HG03175 (cell line): ENCODE measurements around the gene CDKN2AIPNL.
A peak's percentile ranks its signal among the peaks of the same experiment; 100 is the strongest.
"Not testable (repeated sequence)": the region's sequence is repeated elsewhere in the genome, so short reads cannot be mapped to it uniquely, and the experiment has no call there.

ENCODE experiments used
- ATAC-seq: cut with Tn5 transposase; IDR thresholded peaks from one replicate; pipeline ENCODE4 v1.9.1; 2021; ENCODE audit warnings: mild to moderate bottlenecking, moderate library complexity; ENCODE audit not compliant: unreplicated experiment

Gene CDKN2AIPNL

DNA sequence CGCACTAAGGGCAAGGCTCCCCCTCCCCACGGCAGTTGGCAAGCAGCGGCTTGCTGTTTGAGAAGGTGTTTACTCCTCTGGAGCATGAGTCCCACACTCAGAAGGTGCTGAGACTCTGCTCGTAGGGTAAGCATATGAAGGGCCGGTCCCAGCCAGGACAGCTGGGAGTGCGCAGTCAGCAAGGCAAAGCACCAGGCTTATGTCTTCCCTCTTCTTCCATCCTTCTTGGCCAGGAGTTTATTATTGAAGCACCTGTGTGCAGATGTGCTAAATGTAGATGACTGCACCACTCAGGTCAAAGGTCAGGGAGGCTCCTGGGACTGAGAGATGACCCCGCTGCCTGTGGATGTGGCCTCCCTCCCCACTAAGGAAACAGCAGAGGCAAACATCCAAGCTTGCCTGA lies 27.0 kb upstream of the CDKN2AIPNL start:
- no peak for ATAC-seq

DNA sequence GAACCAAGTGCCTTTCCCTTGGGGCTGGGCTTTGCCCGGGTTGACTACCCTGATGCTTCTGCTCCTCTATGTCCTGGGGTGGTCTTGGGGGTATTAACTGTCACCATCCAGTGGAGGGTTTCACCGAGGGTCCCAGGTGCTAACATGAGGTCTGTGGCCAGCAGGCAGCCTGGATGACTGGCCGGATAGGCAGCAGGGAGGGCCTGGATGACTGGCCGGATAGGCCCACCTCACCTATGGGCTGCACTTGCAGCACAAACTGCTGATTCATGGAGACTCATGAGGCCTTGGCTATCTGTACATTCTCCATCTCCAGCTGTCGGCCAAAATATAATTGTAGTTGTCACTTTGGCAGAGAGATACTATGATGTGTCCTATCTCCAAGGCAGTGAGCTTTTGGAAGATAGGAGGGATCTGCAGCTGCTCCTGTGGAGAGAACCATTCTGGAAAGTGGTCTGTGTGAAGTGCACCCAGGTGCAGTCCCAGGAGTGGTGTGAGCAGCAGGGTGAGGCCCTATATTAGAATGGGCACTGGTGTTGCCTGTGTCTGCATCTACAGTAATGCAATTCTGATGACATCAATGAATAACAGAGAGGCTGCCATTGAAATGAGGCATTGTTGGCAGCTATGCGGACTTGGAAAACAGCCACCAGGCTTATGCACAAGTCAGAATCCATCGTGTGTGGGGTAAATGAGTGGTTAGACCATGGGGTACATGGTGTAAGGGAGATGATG lies 26.3 kb upstream of the CDKN2AIPNL start:
- no peak for ATAC-seq

DNA sequence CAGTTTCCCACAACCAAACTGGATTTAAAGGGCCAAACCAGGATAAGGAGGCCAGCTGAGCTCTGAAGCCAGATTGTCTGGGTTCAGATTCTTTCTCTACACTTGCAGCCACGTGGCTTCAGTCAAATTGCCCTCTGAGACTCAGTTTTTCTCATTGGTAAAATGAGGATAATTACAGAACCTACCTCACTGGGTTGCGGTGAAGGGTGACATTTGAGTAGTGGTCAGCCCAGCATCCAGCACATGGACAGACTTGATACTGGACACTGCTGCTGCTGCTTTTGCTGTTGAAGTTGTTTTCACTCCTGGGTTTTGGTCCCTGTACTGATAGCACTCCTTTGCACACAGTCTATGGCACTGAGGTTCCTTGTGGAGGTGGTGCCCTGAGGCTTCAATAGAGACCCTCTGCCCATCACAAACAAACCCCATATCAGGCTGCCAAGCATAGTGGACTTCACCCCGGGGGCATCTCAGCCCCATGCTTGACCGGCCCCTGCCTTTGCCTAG lies 25.7 kb upstream of the CDKN2AIPNL start:
- ATAC-seq, result peak; percentile 3

DNA sequence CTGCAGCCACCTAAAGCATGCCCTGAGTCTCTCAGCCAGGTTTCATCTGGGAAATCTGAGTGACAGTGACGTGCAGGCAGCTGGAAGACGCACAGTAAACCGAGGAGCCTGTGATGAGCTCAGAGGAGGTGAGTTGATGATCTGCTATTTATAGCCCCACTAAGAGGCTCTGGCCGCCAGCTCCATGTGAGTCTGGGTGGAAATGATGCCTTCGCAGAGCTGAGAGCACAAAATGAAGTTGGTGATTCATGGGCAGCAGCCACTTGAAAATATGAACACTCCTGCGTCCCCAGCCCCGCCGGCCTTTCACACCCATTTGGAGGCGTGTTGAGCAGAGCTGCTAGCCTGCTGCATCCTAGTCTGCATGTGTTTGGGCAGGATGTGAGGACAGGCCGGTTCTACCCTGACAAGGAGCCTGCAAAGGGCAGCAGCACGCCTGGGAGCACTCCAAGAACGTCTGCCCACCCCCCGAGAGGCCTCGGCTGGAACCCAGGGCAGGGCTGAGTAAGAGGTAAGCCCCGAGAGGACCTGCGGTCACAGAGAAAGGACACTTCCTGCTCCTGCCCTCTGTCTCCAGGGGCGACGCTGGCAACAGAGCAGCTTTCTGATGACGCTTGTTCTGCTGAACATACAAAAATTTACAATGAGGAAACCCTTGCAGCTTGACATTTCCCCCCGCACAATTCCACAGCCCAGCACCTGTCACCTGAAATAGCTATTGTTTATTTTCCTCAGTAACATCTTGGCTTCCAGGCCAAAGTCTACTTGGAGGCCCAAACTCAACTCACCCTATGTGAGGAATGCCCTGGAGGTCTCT lies 25.1 kb upstream of the CDKN2AIPNL start:
- ATAC-seq, result peak; percentile 97

DNA sequence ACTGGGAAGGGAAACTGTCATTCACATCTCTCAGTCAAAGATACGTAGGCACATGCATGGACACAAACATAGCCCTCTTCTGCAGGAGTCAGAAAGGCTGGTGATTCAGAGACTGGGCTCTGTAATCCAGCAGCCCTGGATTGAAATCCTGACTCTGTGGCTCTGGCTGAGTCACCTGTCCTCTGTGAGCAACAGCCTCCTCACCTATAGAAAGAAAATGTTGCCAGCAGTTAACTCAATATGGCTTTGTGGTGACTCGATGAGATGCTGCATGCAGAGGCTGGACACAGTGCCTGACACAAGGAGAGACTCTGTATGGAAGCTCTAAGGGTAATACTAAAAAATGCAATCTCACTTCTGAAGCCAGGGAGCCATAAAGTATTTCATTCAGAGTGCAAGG lies 23.9 kb upstream of the CDKN2AIPNL start:
- no peak for ATAC-seq

DNA sequence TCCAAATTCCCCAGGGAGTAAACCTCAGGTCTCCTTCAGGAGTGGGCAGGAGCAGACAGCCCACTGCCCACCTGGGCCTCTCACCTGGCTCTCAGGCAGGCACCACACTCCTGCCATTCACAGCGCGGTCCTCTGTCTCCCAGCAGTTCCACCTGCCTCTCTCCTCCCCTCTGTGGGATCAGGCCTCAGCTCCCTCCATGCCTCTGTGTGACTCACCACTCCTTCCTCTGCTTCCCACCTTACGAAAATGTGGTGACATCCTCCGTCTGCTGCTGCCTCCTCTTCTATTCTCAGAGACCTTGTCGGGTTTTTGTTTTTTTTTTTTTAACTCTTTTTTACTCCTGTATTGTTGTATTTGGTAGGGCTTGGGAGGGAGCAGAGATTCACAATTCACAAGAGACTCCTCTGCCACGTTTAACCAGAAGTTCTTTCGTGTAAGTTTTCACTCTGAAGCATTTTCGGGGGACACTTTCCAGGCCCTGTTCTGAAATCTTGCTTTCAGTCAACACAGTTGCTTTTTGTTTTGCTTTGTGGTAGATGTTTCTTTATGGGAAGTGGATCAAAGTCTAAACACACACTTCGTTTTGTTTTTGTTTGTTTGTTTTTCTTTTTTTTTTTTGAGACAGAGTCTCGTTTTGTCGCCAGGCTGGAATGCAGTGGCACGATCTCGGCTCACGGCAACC lies 21.1 kb upstream of the CDKN2AIPNL start:
- ATAC-seq, result no peak

DNA sequence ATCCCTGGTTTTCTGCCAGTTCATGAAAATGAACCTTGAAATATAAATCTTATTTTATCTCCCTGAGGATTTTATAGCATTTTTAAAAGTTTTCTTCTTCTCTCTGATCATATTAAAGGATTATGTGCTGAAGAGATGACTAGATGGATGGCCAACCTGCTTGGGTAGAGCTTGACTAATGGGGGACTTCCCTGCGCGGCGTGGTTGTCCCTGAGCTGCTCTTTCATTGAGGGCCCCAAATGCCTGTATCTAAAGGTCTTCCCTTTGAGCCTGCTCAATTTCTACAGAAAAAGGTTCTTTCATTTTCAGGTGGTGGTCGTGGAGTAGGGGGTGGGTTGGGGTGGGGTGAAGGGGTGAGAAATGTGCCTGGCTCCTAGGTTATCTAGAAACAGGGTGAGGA lies 20.5 kb upstream of the CDKN2AIPNL start:
- no peak for ATAC-seq

DNA sequence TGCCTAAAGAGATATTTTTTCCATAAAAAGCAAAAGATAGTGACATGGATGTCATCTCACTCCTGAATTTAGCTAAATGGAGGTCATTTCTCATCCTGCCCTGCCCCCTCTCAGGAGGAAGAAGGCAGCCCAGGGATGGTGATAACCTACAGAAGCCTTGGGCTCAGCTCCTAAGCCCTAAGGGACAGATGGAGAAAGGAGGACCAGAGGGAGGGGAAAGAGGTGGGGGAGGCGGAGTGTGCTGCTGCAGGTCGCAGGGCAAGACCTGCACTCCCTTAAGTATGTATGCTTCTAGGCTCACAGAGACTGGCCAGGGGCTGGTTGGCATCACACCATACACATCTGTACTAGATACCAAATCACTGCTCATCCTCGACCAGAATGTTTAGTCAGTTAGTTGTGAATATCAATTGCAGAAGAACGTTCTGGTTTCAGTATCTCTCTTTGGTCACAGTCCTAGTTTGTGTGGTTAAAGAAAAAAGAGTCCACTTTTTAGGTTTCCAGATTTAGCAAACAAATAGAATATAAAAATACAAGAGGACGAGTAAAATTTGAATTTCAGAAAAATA lies 18.4 kb upstream of the CDKN2AIPNL start:
- ATAC-seq, result no peak

DNA sequence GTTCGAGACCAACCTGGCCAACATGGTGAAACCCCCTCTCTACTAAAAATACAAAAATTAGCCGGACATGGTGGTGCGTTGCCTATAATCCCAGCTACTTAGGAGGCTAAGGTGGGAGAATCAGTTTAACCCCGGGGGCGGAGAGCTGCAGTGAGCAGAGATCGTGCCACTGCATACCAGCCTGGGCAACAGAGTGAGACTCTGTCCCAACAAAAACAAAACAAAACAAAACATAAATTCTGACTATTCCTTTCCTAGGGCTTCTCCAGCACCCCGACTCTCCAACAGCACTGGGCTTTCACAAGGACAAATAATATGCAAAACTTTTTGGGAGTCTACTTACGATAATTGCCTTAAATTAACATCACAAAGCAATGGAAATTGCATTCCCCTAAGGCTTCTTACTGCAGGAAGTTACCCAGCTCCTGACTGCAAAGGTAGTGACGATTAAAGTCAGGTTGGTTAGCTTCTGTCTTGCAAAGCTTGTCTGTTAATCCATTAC lies 15.9 kb upstream of the CDKN2AIPNL start:
- ATAC-seq, result no peak

DNA sequence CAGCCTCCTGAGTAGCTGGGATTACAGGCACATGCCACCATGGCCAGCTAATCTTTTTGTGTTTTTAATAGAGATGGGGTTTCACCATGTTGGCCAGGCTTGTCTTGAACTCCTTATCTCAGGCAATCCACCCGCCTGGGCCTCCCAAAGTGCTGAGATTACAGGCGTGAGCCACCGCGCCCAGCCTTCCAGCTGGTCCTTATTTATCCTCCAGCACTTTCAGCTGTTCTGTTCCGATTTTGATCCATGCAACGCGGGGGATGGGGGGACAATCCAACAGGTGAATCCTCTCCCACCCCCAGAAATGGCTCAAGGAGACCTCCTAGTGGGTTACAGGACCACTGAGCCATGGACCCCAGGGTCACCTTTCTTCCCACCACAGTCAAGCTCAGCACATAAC lies 14.7 kb upstream of the CDKN2AIPNL start:
- no peak for ATAC-seq

DNA sequence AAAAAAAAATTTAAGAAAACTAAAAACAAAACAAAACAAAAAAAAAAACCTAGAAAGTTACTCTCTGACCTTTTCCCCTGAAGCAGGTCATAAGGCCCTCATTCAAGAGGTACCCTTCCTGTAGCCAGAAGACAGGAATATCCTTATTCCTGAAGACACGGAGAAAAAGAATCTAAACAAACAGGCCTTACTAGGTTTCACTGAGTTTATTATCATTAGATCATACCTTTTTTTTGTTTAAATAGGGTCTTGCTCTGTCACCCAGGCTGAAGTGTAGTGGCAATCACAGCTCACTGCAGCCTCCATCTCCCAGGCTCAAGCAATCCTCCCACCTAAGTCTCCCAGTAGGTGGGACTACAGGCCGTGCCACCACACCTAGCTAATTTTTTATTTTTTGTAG lies 11.7 kb upstream of the CDKN2AIPNL start:
- ATAC-seq, result no peak

DNA sequence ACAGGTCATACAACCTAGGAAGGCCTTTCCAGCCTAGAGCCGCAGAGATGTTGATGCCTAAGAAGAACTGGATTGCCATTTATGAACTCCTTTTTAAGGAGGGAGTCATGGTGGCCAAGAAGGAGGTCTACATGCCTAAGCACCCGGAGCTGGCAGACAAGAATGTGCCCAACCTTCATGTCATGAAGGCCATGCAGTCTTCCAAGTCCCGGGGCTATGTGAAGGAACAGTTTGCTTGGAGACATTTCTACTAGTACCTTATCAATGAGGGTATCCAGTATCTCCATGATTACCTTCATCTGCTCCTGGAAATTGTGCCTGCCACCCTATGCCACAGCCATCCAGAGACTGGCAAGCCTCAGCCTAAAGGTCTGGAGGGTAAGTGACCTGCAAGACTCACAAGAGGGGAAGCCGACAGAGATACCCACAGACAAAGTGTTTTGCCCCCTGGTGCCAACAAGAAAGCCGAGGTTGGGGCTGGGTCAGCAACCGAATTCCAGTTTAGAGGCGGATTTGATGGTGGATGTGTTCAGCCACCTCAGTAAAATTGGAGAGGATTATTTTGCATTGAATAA lies 11.2 kb upstream of the CDKN2AIPNL start:
- ATAC-seq, result no peak

DNA sequence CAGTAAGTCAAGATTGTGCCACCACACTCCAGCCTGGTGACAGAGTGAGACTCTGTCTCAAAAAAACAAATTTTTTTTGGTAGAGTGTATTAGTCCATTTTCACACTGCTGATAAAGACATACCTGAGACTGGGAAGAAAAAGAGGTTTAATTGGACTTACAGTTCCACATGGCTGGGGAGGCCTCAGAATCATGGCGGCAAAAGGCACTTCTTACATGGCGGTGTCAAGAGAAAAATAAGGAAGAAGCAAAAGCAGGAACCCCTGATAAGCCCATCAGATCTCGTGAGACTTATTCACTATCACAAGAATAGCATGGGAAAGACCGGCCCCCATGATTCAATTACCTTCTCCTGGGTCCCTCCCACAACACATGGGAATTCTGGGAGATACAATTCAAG lies 9.4 kb upstream of the CDKN2AIPNL start:
- not testable (repeated sequence) for ATAC-seq

DNA sequence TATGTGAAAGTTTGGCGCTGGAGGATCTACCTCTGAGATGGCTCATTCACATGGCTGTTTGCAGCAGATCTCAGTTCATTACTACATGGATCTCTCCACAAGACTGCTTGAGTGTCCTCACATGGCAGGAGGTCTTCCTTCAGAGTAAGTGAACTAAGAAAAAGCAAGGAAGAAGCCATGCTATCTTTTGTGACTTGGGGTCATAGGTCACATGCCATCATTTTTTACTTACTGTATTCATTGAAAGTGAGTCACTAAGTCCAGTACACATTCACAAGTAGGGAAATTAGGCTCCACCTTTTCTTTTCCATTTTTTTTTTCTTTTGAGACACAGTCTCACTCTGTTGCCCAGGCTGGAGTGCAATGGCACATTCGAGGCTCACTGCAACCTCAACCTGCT lies 8.7 kb upstream of the CDKN2AIPNL start:
- ATAC-seq, result no peak

DNA sequence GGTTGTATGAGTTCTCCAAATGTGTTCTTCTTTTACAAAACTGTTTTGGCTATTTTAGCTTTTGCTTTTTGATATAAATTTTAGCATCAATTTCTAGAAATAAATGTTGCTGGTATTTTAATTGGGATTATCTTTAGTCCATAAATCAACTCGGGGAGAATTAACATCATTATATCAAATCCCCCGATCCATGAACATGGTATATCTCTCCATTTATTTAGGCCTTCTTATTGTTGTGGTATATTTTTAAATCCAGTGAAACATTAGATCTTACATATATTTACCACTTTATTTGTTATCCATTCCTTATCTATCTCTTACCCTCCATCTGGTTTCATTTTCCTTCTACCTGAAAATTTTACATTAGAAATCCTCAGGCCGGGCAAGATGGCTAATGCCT lies 7.3 kb upstream of the CDKN2AIPNL start:
- no peak for ATAC-seq

DNA sequence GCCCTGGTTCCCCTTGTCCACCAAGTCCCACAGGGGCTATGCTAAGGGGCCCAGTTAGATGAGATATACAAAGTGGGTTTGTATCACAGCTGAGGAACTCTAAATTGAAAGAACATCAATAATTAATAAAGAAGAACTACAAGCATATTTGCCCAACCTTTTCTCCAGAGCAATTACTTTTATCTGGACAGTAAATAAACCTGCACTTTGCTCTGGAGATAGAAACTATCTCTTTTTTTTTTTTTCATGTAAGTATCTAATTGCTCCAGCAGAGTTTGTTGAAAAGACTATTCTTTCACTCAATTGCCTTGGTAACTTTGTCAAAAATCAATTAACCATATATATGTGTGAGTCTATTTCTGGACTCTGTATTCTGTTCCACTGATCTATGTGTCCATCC lies 6.0 kb upstream of the CDKN2AIPNL start:
- ATAC-seq, result no peak

DNA sequence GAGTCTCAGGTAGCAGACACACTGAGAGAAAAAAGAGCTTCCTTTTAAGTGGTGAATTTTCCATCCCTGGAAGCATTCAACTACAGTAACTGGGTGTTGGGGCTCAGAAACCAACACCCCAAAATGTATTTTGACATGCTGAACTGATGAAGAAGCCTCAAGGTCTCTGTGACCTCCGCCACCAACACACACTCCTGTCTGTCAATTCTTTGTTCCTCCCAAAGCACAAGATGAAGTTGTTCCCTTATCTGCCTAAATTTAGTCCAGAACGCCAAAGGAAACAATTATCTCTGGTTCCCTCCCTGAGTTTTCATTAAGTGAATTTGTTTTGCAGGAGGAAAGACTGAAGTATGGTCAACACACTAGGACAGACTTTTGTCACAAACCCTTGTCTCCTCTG lies 1.4 kb upstream of the CDKN2AIPNL start:
- no peak for ATAC-seq

DNA sequence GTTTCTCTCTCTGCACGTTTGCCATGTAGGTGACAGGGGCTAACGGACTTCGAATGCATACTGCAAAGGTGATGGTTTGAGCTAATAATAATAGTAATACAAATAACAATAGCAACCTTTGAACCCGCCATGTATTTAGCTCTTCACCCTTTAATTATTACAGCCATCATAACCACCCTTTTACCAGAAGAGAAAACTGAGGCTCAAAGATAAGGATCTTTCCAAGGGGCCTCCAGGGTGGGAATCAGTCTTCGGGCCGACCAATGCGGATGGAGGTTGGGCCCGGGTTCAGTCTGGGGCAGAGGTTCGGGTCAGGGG lies 494 bp downstream of the CDKN2AIPNL start:
- ATAC-seq, result no peak

DNA sequence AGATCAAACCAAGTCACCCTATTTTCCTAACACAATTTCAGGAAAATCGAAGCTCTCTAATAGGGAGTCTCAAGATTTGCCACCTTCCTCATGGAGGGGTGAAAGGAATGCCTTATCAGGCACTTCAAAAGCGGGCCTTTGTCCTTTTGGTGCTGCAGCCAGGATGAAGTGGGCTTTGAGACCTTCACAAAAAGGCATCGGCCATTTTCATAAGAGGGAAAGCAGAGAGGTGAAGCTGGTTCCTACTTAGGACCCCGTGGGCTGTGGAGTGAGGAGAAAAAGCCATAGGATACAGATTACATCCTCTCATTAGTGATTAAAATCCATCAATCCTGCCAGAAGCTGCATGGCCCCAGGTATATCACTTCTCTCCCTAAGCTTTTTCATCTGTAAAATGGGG lies 859 bp downstream of the CDKN2AIPNL start:
- ATAC-seq, result no peak

DNA sequence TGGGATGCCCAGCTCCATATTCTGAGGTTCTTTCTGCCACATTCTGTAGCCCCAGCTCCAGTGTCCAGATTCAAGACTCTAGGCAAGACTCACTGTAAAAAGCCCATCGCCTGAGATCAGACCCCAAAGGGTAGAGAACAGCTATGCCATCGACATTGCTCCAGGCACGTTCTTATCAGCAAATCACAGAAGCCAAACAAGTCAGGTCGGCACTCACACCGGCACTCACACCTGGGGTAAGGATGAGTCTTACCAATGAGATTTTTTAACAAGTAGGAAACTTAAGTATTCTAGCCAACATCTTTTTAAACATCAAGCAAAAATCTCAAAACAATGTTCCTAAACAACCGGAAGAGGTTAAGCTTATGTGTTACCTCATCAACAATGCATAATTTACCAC lies 2.4 kb downstream of the CDKN2AIPNL start:
- ATAC-seq, result no peak

DNA sequence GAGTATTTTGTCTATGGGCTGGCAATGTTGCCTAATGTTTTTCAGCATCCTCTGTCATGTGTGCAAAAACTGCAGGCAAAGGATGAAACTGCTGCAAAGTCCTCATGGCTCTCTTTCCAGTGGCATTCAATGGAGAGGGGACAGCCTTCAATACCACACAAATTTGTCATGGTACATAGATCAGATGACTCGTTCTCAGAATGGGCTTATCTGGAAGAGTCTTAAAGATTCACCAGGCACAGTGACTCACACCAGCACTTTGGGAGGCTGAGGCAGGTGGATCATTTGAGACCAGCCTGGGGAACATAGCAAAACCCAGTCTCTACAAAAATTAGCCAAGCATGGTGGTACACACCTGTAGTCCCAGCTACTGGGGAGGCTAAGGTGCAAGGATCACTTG lies 5.3 kb downstream of the CDKN2AIPNL start:
- ATAC-seq, result no peak
